ENCODE measurements around the gene APOA1.

APOA1 gene

GRCh38 chr11:116786966-116787365 lies 50.5 kb downstream of the APOA1 start:
- no peak for DNase-seq

GRCh38 chr11:116786326-116786725 lies 51.1 kb downstream of the APOA1 start:
- DNase-seq: no peak
